H1 (cell line): Measurements from ENCODE around the gene ARFGEF3.

Experiments
- CTCF ChIP-seq, 3 experiments: IDR thresholded peaks; 1 replicate in 2 of 3; 2 replicates in 1 of 3; pipeline versions ENCODE4 v1.5.1 to v1.6.1; 2011; ENCODE audit warnings: low read length in 3 of 3, mild to moderate bottlenecking in 3 of 3, inconsistent platforms in 2 of 3, low read depth in 1 of 3, moderate library complexity in 1 of 3; ENCODE audit not compliant: insufficient read depth in 1 of 3; ENCODE audit errors: control extremely low read depth in 1 of 3
- JUN ChIP-seq: IDR thresholded peaks from 2 replicates; pipeline ENCODE4 v1.6.1; 2011; ENCODE audit warnings: low read depth, mild to moderate bottlenecking, improper control_type of control experiment, low read length
- KDM1A ChIP-seq: fragments of 200-600, 300-600 bp; sonication (generic); IDR thresholded peaks from 2 replicates; pipeline ENCODE4 v1.7.1; 2016; ENCODE audit warnings: mild to moderate bottlenecking, low read length, borderline replicate concordance
- MAX ChIP-seq: IDR thresholded peaks from 2 replicates; pipeline ENCODE4 v1.6.1; 2012; ENCODE audit warnings: inconsistent platforms
- NRF1 ChIP-seq: IDR thresholded peaks from 2 replicates; pipeline ENCODE4 v1.6.1; 2011; ENCODE audit warnings: mild to moderate bottlenecking, low read depth, low read length, improper control_type of control experiment
- POLR2A ChIP-seq, 2 experiments: IDR thresholded peaks; 1 replicate in 1 of 2; 2 replicates in 1 of 2; pipeline ENCODE4 v1.6.1; 2011; ENCODE audit warnings: low read depth in 2 of 2, low read length in 2 of 2, mild to moderate bottlenecking in 2 of 2; ENCODE audit errors: control extremely low read depth in 1 of 2
- POLR2AphosphoS5 ChIP-seq: IDR thresholded peaks from 2 replicates; pipeline ENCODE4 v1.6.1; 2011; ENCODE audit warnings: low read depth, low read length
- TAF1 ChIP-seq: IDR thresholded peaks from 2 replicates; pipeline ENCODE4 v1.6.1; 2011; ENCODE audit warnings: mild to moderate bottlenecking, low read depth, low read length
- TF ChIP-seq, protein P1 (sequence below): IDR thresholded peaks from 2 replicates; pipeline ENCODE4 v1.6.1; 2011; ENCODE audit warnings: low read length, improper control_type of control experiment

GRCh38 chr6:138357928-138358327, 196.2 kb downstream of the ARFGEF3 start:
- TF ChIP-seq CTCF (IDR thresholded peaks at IDR 0.05; ENCODE audit: control extremely low read depth in 1 of 3, insufficient read depth in 1 of 3, low read depth in 1 of 3, low read length in 3 of 3) (no peak), POLR2A (IDR thresholded peaks at IDR 0.05; ENCODE audit: control extremely low read depth in 1 of 2, low read depth in 2 of 2, low read length in 2 of 2) (no peak), NRF1 (no peak), POLR2AphosphoS5 (no peak), JUN (no peak), TAF1 (no peak), KDM1A (no peak), MAX (no peak)
- TF ChIP-seq, protein P1, sequence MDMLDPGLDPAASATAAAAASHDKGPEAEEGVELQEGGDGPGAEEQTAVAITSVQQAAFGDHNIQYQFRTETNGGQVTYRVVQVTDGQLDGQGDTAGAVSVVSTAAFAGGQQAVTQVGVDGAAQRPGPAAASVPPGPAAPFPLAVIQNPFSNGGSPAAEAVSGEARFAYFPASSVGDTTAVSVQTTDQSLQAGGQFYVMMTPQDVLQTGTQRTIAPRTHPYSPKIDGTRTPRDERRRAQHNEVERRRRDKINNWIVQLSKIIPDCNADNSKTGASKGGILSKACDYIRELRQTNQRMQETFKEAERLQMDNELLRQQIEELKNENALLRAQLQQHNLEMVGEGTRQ, result no peak
